HFFc6 (cell line): ENCODE measurements around the gene SKIC8. TPM values are rescaled to one million over a fixed set of nuclear protein-coding genes. Genes with fewer than 3 reads are reported as not detected.

ENCODE experiments used
- DNase-seq: peaks from one replicate; pipeline ENCODE4 v3.0.0-alpha.2; 2018
- H3K27ac Mint-ChIP-seq: 2 replicates; pipeline ENCODE4 v1.8.0; 2020; ENCODE audit warnings: mild to moderate bottlenecking, mixed read lengths
- H3K27me3 Mint-ChIP-seq: 2 replicates; pipeline ENCODE4 v1.8.0; 2021; ENCODE audit warnings: mild to moderate bottlenecking, moderate library complexity, mixed read lengths; ENCODE audit not compliant: insufficient read depth
- H3K36me3 Mint-ChIP-seq: 2 replicates; pipeline ENCODE4 v1.8.0; 2021; ENCODE audit warnings: low read depth, mixed read lengths
- H3K4me1 Mint-ChIP-seq: 2 replicates; pipeline ENCODE4 v1.8.0; 2020; ENCODE audit warnings: low read depth, mixed read lengths
- H3K4me3 Mint-ChIP-seq: 2 replicates; pipeline ENCODE4 v1.8.0; 2020; ENCODE audit warnings: mild to moderate bottlenecking, moderate library complexity, mixed read lengths
- H3K9me3 Mint-ChIP-seq: 2 replicates; pipeline ENCODE4 v1.8.0; 2020; ENCODE audit warnings: mild to moderate bottlenecking, mixed read lengths
- total RNA-seq, 6 experiments: library from RNA; stranded (reverse); fragmentation: NEBNext Ultra II Directional; extraction: Animal tissue kit (Norgen Biotek cat#: 25700); gene quantifications; 2 replicates in 1 of 6; 3 replicates in 5 of 6; pipeline ENCODE4 v1.2.3, GENCODE V29; 2021
- TF ChIP-seq, protein P1 (sequence below): fragments of 200-600 bp; sonication (generic); IDR thresholded peaks from 2 replicates; pipeline ENCODE4 v1.5.0; 2021; ENCODE audit warnings: antibody characterized with exemption, mild to moderate bottlenecking

Gene SKIC8
- total RNA-seq, 6 experiments from 2014 or later, result 43.9 to 48.1 (median 47.0) TPM

DNA sequence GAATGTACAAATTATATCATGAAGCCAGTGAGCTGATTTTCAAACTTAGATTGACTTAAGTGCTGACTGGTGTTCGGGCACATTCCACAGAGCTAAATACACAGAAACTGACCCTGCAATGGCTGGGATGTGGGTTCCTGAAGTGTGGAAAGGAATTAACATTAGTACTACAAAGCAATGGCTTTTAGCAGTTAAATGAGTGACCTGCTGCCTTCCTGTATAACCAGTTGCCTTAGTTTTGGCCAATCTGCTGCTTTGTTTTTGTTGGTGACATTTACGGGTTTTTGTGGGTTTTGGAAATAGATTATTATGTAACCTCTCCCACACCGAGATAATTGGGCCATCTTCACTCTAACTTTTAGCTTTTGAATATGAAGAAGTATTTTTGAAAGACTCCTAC is 2.4 kb upstream of the SKIC8 start:
- H3K4me1 Mint-ChIP-seq, result peaks cover 66% of the 10 kb centered on the region
- H3K4me3 Mint-ChIP-seq, result no peak overlapping the region

DNA sequence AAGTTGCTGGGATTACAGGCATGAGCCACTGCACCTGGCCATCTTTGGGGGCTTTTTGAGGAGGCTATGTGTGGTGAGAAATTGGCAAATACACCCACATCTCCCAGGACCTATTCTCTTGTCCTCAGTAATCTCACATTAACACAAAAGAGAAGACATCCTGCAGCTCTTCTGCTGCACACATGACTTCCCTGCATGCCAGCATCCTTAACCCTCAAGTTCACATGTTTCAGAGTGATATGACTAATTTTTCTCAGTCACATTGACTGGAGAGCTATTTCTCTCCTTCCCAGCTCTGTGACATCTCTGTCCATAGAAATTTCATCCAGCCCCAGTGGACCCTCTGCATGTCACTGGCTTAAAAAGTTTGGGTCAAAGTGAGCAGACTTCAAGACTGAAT is 1.9 kb upstream of the SKIC8 start:
- Mint-ChIP-seq H3K4me1 (peaks cover 61% of the 10 kb centered on the region), H3K9me3 (no peaks in the 10 kb centered on the region), H3K27me3 (peaks cover 5% of the 10 kb centered on the region), H3K4me3 (peak overlapping the region; percentile 39), H3K36me3 (0 out of 2 replicates have a peak, but pooled peaks cover 4% of the 10 kb centered on the region), H3K27ac (0 out of 2 replicates have a peak overlapping the region, but pooled peaks have one; percentile 8)
- TF ChIP-seq, protein P1, sequence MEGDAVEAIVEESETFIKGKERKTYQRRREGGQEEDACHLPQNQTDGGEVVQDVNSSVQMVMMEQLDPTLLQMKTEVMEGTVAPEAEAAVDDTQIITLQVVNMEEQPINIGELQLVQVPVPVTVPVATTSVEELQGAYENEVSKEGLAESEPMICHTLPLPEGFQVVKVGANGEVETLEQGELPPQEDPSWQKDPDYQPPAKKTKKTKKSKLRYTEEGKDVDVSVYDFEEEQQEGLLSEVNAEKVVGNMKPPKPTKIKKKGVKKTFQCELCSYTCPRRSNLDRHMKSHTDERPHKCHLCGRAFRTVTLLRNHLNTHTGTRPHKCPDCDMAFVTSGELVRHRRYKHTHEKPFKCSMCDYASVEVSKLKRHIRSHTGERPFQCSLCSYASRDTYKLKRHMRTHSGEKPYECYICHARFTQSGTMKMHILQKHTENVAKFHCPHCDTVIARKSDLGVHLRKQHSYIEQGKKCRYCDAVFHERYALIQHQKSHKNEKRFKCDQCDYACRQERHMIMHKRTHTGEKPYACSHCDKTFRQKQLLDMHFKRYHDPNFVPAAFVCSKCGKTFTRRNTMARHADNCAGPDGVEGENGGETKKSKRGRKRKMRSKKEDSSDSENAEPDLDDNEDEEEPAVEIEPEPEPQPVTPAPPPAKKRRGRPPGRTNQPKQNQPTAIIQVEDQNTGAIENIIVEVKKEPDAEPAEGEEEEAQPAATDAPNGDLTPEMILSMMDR, result no peak
- DNase-seq, result no peak

More for the DNA sequence above, 2.4 kb upstream of the SKIC8 start:
- TF ChIP-seq, protein P1, result no peak
- H3K27ac Mint-ChIP-seq, result no peak overlapping the region
- H3K36me3 Mint-ChIP-seq, result 0 out of 2 replicates have a peak, but pooled peaks cover 4% of the 10 kb centered on the region
- DNase-seq, result no peak
- H3K27me3 Mint-ChIP-seq, result peaks cover 5% of the 10 kb centered on the region
- no peaks in the 10 kb centered on the region for H3K9me3 Mint-ChIP-seq

DNA sequence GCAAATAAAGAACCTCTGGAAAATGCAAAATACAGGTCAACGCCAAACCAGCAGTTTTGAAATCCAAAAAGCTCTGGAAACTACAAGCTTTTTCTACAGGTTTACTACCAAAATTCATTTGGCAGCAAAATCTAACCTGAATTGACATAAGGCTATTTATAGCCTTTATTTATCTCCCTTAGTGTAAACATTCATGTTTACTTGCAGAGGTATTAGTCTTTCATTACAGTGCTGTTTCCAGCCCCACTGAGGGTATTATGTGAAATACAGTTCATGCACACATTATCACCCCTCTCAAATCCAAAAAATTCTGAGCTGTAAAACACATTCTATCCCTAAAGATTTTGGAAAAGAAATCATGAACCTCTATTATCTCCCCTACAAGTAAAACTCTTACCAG is 7.2 kb downstream of the SKIC8 start:
- H3K4me3 Mint-ChIP-seq, result no peak overlapping the region
- DNase-seq, result no peak
- H3K36me3 Mint-ChIP-seq, result peaks cover 17% of the 10 kb centered on the region; the same call in 1 of the 2 replicates
- H3K9me3 Mint-ChIP-seq, result no peaks in the 10 kb centered on the region
- no peak overlapping the region for H3K27ac Mint-ChIP-seq
- TF ChIP-seq, protein P1, result no peak
- 0 out of 2 replicates have a peak, but pooled peaks cover 5% of the 10 kb centered on the region for H3K4me1 Mint-ChIP-seq
- no peaks in the 10 kb centered on the region for H3K27me3 Mint-ChIP-seq

DNA sequence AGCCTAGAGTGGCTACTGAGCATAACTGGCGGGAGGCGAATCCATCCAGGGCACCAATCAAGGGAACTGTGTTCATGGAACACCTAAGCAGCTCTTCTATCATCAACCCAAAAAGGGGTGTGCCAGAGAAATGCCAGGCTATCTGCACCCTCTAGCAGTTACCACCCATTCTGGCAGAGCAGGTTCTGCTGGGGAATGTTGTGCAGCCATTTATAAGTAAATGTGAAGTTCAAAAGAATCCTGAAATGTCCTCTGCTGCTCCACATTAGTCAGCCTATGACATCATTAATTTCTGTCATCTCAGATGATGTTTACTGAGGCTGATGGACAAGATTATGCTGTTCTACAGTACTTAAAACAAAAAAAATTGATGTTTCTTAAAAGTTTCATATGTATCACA is 7.7 kb downstream of the SKIC8 start:
- H3K36me3 Mint-ChIP-seq, result peaks cover 17% of the 10 kb centered on the region; the same call in 1 of the 2 replicates
- 0 out of 2 replicates have a peak, but pooled peaks cover 5% of the 10 kb centered on the region for H3K4me1 Mint-ChIP-seq
- no peak for DNase-seq
- no peaks in the 10 kb centered on the region for H3K9me3 Mint-ChIP-seq
- no peaks in the 10 kb centered on the region for H3K27me3 Mint-ChIP-seq
- no peak overlapping the region for H3K4me3 Mint-ChIP-seq
- no peak overlapping the region for H3K27ac Mint-ChIP-seq
- TF ChIP-seq, protein P1, result no peak

DNA sequence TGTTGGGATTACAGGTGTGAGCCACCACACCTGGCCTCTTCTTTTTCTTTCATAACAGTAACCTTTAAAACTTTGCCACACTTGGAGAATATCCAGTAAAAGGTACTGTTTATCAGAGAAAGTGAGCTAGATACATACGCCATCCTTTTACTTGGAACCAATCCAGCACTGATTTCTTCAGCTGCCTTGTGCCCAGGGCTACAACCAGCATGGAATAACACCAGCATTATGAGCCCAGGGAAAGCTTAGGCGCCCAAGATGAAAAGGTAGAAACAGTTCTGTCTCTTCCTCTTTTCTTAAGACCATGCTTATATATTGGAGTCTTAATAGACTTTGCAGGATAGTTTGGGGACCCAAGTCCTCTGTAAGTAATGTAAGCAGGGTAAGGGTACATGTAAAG is 8.4 kb downstream of the SKIC8 start:
- H3K9me3 Mint-ChIP-seq, result no peaks in the 10 kb centered on the region
- DNase-seq, result no peak
- TF ChIP-seq, protein P1, result no peak
- H3K4me1 Mint-ChIP-seq, result 0 out of 2 replicates have a peak, but pooled peaks cover 5% of the 10 kb centered on the region
- no peaks in the 10 kb centered on the region for H3K27me3 Mint-ChIP-seq
- H3K36me3 Mint-ChIP-seq, result peaks cover 22% of the 10 kb centered on the region; the same call in 1 of the 2 replicates
- H3K4me3 Mint-ChIP-seq, result no peak overlapping the region
- H3K27ac Mint-ChIP-seq, result no peak overlapping the region
